Activated CD4-positive, alpha-beta T cell treated with anti-CD3 and anti-CD28 coated beads for 4 hours (primary cell): ENCODE measurements around the gene TBX6.

Source experiments
- DNase-seq, 2 donors: peaks; one replicate each; pipeline ENCODE4 v3.0.0-alpha.2; 2020

TBX6 gene

DNA sequence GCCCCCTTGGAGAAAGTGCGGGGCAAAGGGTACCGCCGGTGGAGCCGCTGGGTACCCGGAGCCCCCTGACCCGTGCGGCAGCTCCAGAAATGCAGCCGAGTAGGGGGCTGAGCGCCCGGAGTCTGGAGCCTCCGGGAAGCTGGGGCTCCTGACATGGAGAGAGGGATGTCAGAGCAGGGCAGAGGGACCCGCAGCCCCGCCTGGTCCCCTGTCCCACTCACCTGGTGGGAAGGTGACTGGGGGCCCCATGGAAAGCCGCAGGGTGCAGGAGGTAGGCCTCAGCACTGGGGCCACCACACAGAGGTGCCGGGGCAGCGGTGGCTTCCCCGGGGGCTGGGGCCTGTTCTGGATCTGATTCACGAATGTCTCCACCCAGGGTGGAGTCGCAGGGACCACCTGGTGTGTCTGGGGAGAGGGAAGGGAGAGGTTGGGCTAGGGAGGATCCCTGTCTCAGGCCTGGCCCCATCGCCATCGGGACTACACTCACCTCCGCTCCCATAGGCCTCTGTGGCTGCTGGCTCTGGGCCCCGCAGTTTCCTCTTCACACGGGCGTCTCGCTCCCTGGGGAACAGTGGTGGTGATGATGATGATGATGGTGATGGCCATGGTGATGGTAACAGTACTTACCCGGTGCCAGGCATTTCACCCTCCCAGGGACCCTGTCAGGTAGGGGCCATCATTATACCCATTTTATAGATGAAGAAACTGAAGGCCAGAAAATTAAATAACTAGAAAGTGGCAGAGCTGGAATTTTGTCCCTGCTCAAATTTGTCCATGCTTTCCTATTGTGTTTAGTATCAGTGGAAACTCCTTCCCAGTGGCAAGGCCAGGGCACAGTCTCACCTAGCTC lies 5.2 kb downstream of the TBX6 start:
- DNase-seq = no peak

DNA sequence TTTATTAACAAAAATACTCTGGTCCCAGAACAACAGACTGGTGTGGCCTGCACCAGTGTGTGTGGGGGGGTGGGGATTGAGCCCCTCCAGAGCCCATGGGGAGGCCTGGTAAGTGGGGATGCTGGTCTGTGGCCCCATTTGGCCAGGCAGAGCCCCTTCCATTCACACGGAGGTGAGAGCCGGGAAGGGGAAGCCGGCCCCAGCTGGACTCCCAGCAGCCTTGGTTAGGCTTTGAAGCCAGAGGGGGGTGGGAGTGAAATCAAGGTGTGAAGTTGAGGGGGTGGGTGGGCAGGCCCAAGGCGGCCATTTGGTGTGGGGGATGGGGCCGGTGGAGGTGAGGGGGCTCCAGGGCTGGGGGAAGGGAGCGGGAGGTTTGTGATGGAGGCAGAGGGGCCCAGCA lies 5.9 kb downstream of the TBX6 start:
- no peak for DNase-seq

DNA sequence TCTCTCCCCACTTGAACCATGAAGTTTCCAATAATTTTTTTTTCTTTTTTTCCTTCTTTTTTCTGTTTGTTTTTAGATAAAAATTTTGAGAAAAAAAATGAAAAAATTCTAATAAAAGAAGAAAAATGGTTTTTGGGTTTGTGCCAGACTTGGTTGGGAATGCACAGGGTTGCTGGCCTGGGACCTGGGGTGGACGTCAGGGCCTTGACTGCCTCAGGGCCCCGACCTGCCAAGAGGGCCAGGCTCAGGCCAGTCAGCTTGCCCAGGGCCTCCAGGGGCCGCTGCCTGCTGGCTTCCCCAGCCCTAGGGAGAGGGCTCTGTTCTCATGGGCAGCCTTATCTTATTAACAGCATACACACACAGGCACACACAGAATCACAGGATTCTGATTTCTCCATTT lies 6.5 kb downstream of the TBX6 start:
- DNase-seq = no peak

DNA sequence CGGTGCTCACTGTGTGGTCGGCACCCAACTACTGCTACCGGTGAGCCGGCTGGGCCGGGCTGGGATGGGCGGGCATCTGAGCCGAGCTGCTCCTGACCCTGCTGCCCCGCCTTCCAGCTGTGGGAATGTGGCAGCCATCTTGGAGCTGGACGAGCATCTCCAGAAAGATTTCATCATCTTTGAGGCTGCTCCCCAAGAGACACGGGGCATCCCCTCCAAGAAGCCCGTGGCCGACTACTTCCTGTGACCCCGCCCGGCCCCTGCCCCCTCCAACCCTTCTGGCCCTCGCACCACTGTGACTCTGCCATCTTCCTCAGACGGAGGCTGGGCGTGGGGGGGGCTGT lies 6.9 kb downstream of the TBX6 start:
- DNase-seq = no peak

DNA sequence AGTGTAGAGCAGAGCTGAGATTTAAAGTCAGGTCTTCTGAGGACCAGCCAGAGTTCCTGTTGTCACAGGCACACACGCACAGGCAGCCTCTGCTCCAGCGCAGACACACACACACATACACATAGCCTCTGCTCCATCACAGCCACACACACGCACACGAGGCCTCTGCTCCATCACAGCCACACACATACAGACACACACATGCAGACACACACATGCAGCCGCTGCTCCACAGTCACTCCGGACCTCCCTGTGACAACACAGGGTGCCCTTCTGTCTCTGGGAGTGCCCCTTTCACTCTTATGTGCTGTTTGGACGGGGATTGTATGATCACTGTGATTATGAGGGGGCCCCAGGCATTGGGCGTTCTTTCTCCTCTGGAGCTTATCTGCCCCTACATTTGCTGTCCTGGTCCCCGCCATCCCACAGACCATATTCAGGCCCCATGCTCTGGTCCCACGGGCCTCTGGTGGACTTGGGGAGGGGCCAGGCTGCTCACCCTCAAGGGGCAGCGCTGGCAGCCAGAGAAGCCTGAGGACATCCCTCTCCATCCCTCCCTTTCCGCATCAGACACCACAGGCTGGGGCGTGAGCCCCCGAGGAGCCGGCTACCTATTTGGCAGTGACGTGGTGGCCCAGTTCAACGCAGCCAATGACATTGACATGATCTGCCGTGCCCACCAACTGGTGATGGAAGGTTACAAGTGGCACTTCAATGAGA lies 7.5 kb downstream of the TBX6 start:
- no peak for DNase-seq

DNA sequence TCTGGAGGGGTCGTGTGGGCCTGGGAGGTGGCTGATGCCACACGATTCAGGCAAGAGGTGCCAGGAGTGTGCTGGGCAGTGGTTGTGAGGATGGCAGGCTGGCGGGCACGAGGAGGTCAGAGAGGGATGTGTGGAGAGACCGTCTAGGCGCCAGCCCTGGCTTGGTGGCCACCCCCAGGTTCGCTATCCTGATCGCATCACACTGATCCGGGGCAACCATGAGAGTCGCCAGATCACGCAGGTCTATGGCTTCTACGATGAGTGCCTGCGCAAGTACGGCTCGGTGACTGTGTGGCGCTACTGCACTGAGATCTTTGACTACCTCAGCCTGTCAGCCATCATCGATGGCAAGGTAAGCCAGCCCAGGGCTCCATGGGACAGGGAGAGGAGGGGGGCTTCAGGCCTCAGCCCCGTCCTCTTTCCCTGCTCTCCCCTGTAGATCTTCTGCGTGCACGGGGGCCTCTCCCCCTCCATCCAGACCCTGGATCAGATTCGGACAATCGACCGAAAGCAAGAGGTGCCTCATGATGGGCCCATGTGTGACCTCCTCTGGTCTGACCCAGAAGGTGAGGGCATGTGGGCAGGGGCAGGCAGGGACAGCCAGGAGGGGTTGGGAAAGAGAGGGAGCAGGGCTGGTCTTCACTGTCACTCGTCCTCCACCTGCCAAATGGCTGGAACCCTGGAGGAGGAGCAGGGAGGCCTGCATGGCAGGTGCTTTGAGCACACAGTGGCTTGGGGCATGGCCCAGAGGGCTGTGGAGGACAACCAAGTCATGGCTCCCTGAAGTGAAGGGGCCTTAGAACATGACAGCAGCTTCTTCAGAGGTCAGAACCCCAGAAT lies 8.3 kb downstream of the TBX6 start:
- no peak for DNase-seq

DNA sequence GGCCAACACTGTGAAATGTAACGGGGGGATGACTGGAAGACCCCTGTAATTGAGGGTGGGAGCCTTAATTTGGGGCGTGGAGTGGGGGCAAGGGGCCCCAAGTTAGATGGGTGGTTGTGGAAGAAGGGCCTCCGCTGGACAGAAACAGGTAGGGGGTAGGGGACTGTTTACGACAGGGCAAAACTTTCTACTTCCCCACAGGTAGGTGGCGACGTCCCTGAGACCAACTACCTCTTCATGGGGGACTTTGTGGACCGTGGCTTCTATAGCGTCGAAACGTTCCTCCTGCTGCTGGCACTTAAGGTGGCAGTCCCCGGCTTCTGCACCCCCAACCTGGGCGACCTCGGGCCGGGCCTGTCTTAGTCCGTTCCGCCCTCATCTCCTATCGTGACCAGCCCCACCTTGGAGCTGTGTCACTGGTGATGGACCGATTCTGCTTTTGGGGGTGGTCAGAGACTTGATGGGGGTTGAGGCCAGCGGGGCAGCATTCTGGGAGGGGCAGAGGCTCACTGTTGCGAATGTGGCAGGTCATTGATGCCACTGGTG lies 9.1 kb downstream of the TBX6 start:
- no peak for DNase-seq

DNA sequence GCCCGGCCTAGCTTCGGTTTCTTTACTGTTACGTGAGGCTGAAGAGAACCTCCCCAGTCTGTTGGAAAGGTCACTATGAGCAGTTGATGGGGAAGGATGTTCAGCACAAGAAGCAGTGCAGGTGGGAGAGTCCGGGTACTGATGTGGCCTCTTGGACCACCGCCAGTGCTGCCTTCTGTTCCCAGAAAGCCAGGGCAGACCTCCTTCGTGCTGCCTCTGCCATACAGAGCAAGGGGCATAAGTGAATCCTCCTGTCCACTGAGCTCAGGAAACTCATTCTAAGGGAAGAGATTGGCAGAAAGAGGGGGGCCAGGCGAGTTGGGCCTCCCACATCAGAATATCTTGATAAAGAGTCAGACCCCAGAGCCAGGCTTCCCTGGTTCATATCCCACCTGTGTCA lies 12.2 kb downstream of the TBX6 start:
- DNase-seq = no peak

DNA sequence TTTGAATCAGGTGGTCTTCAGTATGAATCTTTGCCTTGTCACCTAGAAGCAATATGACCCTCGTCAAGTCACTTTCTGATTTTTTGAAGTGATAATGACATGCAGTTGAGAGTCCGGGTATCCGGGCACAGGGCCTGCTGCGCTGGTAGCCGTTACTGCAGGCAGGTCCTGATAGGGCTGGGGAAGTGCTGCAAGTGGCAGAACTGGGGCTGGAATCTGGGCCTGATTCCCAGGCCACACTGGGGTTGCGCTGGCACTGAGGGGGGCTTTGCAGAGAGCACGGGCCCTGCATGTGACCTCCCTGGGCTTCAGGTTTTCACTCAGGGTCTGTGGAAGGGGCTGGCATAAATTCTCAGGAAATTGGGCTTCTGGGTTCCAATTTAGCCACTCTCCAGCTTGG lies 13.0 kb downstream of the TBX6 start:
- no peak for DNase-seq

DNA sequence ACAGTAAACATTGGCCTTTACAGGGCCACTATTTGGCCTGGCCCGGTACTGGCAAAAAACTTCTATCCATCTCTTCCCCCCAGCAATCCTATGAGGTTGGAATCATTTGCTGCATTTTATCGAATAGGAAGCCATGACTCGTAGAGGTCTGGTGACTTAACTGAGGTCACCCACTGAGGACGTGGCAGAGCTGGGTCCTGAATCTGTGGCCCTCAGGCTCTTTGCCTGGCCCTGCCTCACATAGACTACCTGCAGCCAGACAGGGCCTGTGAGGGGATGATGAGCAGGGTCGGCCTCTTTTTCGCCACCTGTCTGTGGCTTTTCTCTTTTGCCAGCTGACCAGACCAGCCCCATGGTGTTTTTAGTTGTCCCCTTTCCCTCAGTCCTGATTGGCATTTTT lies 14.1 kb downstream of the TBX6 start:
- no peak for DNase-seq

DNA sequence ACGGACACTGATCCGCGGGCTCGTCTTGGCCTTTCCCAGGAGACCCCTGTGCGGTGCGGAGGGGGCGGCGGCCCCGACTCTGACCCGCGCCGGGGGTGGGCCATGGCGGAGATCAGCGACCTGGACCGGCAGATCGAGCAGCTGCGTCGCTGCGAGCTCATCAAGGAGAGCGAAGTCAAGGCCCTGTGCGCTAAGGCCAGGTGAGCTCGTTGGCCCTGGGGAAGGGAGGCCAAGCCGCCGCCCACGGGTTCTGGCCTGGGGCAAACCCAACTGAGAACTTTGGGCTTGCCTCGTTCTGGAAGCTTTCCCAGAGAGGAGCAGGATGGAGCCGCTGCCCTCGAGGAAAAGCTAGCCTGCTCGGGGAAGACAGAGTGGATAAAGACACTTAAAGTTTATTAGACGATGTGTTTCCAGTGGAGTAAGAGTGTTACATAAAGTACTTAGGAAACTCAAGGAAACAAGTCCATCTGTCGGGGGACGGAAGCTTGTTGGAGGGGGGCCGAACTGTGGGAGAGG lies 15.4 kb downstream of the TBX6 start:
- DNase-seq = no peak

DNA sequence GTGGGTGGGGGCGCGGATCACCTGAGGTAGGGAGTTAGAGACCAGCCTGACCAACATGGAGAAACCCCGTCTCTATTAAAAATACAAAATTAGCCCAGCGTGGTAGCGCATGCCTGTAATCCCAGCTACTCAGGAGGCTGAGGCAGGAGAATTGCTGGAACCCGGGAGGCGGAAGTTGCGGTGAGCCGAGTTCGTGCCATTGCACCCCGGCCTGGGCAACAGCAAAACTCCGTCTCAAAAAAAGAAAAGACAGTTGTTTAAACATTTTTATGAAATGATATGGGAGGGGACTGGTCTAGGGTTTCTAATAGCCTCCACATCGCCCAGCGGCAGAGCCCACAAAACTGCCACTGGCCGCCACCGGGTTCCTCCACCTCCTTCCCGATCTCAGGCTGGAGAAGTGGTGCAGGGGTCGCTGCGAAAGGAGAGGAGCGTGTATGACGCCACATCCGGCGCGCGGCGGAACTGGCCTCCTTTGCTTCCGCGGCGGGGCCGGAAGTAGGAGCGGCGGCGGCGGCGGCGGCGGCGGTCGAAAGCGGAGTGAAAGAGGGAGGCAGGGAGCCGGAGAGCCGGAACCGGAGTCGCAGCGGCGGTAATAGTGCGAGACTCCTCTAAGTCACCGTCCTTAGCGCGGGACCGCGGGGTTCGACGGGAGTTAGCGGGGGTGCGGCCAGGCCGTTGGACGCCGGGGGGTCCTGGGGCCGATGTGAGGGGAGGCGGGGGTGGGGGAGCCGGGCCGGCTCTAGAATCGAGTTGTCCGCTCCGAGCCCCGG lies 16.0 kb downstream of the TBX6 start, which contains the start of gene PPP4C:
Gene PPP4C (plus strand): TSS at position 492 of the 773 bp plus-strand sequence. CDS start 384 bp downstream, outside the sequence.
- peak; percentile 81 to 84 for DNase-seq

DNA sequence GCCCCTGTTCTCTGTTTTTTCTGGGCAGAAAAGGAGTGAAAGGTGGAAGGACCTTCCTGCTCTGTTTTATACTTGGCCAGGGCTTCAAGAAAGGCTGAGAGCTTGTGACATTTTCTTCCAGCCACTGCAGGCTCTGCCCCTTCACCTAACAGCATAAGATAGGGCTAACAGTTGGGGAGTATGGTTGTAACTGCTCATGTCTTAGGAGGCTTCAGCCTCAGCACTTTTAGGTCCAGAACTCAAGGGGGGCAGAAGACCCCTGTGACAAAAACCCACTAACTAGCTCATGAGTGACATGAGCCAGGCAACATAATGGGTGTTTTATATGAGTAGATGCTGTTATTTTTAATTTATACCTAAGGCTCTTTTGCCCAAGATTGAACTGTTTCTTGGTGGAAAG lies 21.2 kb downstream of the TBX6 start:
- DNase-seq = no peak

DNA sequence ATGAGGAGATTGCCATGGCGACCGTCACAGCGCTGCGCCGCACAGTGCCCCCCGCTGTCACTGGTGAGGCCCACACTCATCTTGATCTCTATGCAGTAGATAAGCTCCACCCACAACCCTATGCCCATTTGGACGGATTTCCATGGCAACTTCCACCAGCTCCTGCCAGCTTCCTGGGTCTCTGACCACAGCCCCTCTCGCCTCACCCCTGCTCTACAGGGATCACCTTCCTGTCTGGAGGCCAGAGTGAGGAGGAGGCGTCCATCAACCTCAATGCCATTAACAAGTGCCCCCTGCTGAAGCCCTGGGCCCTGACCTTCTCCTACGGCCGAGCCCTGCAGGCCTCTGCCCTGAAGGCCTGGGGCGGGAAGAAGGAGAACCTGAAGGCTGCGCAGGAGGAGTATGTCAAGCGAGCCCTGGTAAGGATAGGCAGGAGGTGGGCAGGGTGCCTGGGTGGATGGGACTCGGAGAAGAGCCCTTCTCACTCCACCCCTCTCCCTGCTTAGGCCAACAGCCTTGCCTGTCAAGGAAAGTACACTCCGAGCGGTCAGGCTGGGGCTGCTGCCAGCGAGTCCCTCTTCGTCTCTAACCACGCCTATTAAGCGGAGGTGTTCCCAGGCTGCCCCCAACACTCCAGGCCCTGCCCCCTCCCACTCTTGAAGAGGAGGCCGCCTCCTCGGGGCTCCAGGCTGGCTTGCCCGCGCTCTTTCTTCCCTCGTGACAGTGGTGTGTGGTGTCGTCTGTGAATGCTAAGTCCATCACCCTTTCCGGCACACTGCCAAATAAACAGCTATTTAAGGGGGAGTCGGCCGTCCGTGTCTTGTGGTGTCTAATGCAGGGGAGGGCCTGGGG lies 21.9 kb downstream of the TBX6 start:
- DNase-seq = no peak

DNA sequence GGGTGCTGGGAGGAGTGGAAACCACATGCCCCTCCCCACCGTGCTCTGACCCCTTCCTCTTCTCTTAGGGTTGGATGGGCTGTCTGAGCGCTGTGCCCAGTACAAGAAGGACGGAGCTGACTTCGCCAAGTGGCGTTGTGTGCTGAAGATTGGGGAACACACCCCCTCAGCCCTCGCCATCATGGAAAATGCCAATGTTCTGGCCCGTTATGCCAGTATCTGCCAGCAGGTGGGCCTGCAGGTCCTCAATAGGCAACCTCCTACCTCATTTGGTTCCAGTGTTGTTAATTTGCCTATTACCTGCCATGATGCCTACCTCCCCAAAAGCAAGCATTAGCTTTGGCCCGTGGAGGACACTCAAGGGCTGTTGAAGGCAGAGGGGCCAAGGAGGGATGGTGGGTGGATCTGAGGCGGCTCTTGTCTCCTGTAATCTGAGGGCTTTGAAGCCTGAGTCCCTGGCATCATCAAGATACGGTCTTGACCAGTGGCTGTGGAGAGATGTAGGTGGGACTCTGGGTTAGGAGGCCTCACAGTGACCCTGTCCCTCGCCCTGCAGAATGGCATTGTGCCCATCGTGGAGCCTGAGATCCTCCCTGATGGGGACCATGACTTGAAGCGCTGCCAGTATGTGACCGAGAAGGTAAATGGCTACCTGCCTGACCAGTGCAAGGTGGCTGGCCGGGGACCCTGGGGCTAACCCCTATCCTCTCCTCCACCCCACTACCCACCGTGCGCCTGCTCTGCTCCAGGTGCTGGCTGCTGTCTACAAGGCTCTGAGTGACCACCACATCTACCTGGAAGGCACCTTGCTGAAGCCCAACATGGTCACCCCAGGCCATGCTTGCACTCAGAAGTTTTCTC lies 22.7 kb downstream of the TBX6 start:
- peak; percentile 56 to 70 for DNase-seq

DNA sequence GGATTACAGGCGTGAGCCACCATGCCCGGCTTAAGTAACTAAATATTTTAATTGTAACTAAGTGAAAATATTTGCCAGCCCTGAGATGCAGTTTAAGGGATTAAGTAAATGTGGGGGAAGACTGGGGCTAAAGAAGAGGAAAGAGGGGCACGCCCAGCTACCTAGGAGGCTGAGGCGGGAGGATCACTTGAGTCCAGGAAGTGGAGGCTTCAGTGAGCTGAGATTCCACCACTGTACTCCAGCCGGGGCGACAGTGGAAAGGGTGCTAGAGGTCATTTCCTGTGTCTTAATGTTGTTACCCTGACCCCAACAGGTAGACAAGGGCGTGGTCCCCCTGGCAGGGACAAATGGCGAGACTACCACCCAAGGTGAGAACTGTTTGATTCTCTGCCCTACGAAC lies 23.4 kb downstream of the TBX6 start:
- DNase-seq = no peak

DNA sequence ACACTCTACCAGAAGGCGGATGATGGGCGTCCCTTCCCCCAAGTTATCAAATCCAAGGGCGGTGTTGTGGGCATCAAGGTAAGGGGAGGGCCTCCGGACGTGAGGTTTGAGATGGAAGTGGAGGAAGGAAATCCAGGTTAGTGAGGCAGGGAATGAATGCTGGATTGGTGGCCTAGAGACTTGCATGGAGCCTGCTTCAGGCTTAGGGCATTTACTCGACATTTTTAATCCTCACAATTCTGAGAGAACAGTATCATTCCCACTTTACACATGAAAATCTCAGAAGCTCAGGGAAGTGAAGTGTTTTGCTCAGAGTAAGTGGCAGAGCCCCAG lies 24.2 kb downstream of the TBX6 start:
- no peak for DNase-seq

DNA sequence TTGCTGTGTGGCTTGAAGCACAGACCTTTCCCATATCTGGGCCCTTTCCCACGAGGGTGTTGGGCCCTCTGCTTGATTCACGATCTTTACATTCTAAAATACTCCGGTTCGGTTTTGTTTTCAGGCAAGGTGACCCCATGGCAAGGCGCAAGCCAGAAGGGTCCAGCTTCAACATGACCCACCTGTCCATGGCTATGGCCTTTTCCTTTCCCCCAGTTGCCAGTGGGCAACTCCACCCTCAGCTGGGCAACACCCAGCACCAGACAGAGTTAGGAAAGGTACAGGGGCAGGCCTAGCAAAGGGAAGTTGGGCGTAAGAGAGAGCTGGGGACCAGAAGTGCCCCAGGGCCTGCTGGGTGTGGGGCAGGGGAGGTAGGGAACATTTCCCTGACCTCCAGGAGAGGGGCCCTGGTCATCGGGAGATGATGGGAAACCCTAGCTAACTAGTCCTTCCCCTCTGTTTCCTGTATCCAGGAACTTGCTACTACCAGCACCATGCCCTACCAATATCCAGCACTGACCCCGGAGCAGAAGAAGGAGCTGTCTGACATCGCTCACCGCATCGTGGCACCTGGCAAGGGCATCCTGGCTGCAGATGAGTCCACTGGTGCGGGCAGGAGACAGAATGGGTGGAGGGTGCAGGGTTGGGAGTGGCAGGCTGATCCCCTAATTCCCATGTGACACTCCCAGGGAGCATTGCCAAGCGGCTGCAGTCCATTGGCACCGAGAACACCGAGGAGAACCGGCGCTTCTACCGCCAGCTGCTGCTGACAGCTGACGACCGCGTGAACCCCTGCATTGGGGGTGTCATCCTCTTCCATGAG lies 24.8 kb downstream of the TBX6 start:
- DNase-seq = no peak
